Activated naive CD4-positive, alpha-beta T cell treated with anti-CD3 and anti-CD28 coated beads, Interleukin-2, amount 50 U/mL, for 24 hours (primary cell): ENCODE data around the gene AUTS2.

Source experiments
- H3K27ac Mint-ChIP-seq: one replicate; pipeline ENCODE4 v1.8.0; 2021; ENCODE audit warnings: mild to moderate bottlenecking, mixed read lengths
- H3K27me3 Mint-ChIP-seq: one replicate; pipeline ENCODE4 v1.8.0; 2021; ENCODE audit warnings: mixed read lengths
- H3K36me3 Mint-ChIP-seq: one replicate; pipeline ENCODE4 v1.8.0; 2021; ENCODE audit warnings: mixed read lengths
- H3K4me1 Mint-ChIP-seq: one replicate; pipeline ENCODE4 v1.8.0; 2021; ENCODE audit warnings: mixed read lengths
- H3K4me3 Mint-ChIP-seq: one replicate; pipeline ENCODE4 v1.8.0; 2021; ENCODE audit warnings: mild to moderate bottlenecking, mixed read lengths
- H3K9me3 Mint-ChIP-seq: one replicate; pipeline ENCODE4 v1.8.0; 2021; ENCODE audit warnings: mixed read lengths

The AUTS2 gene

GRCh38 chr7:69598081-69598486 lies at the start of gene AUTS2:
AUTS2 (plus strand) TSS chr7:69598475; CDS start chr7:69599654, 1,179 bp downstream.
- H3K36me3 Mint-ChIP-seq: no peaks in the 10 kb centered on the region
- H3K27ac Mint-ChIP-seq: no peak within 1 kb of the TSS
- no peaks in the 10 kb centered on the region for H3K9me3 Mint-ChIP-seq
- peaks cover 11% of the 10 kb centered on the region for H3K4me1 Mint-ChIP-seq
- peak within 1 kb of the TSS; percentile 82 for H3K4me3 Mint-ChIP-seq
- H3K27me3 Mint-ChIP-seq: peaks cover 24% of the 10 kb centered on the region

GRCh38 chr7:69550991-69551390 lies 47.3 kb upstream of the AUTS2 start:
- no peaks in the 10 kb centered on the region for H3K4me1 Mint-ChIP-seq
- H3K36me3 Mint-ChIP-seq: no peaks in the 10 kb centered on the region
- H3K27ac Mint-ChIP-seq: no peak overlapping the region
- no peaks in the 10 kb centered on the region for H3K9me3 Mint-ChIP-seq
- H3K4me3 Mint-ChIP-seq: no peak overlapping the region
- H3K27me3 Mint-ChIP-seq: no peaks in the 10 kb centered on the region

- Mint-ChIP-seq H3K4me3 (no peak overlapping the region), H3K4me1 (no peaks in the 10 kb centered on the region), H3K9me3 (no peaks in the 10 kb centered on the region), H3K36me3 (no peaks in the 10 kb centered on the region), H3K27me3 (no peaks in the 10 kb centered on the region), H3K27ac (no peak overlapping the region)
Measured at GRCh38 chr7:69553190-69553589, 45.1 kb upstream of the AUTS2 start.

GRCh38 chr7:69561266-69561960 lies 36.9 kb upstream of the AUTS2 start:
- H3K27ac Mint-ChIP-seq: no peak overlapping the region
- no peaks in the 10 kb centered on the region for H3K36me3 Mint-ChIP-seq
- H3K4me1 Mint-ChIP-seq: no peaks in the 10 kb centered on the region
- H3K4me3 Mint-ChIP-seq: no peak overlapping the region
- no peaks in the 10 kb centered on the region for H3K9me3 Mint-ChIP-seq
- no peaks in the 10 kb centered on the region for H3K27me3 Mint-ChIP-seq

- no peaks in the 10 kb centered on the region for H3K4me1 Mint-ChIP-seq
- no peaks in the 10 kb centered on the region for H3K27me3 Mint-ChIP-seq
- H3K36me3 Mint-ChIP-seq: no peaks in the 10 kb centered on the region
- H3K9me3 Mint-ChIP-seq: no peaks in the 10 kb centered on the region
- H3K27ac Mint-ChIP-seq: no peak overlapping the region
- H3K4me3 Mint-ChIP-seq: no peak overlapping the region
Measured at GRCh38 chr7:69564454-69565417, 33.5 kb upstream of the AUTS2 start.

- H3K4me1 Mint-ChIP-seq: no peaks in the 10 kb centered on the region
- H3K36me3 Mint-ChIP-seq: no peaks in the 10 kb centered on the region
Measured at GRCh38 chr7:69567800-69568199, 30.5 kb upstream of the AUTS2 start.

GRCh38 chr7:69568266-69568665 lies 30.0 kb upstream of the AUTS2 start:
- no peaks in the 10 kb centered on the region for H3K4me1 Mint-ChIP-seq
- H3K36me3 Mint-ChIP-seq: no peaks in the 10 kb centered on the region
- no peaks in the 10 kb centered on the region for H3K27me3 Mint-ChIP-seq
- no peak overlapping the region for H3K27ac Mint-ChIP-seq
- H3K4me3 Mint-ChIP-seq: no peak overlapping the region
- no peaks in the 10 kb centered on the region for H3K9me3 Mint-ChIP-seq

More at GRCh38 chr7:69567800-69568199, 30.5 kb upstream of the AUTS2 start:
- H3K27ac Mint-ChIP-seq: no peak overlapping the region
- H3K9me3 Mint-ChIP-seq: no peaks in the 10 kb centered on the region
- no peaks in the 10 kb centered on the region for H3K27me3 Mint-ChIP-seq
- no peak overlapping the region for H3K4me3 Mint-ChIP-seq

- no peaks in the 10 kb centered on the region for H3K9me3 Mint-ChIP-seq
- H3K27me3 Mint-ChIP-seq: no peaks in the 10 kb centered on the region
- H3K4me1 Mint-ChIP-seq: no peaks in the 10 kb centered on the region
- no peak overlapping the region for H3K27ac Mint-ChIP-seq
- no peak overlapping the region for H3K4me3 Mint-ChIP-seq
- H3K36me3 Mint-ChIP-seq: no peaks in the 10 kb centered on the region
Measured at GRCh38 chr7:69575651-69576050, 22.6 kb upstream of the AUTS2 start.

- no peak overlapping the region for H3K4me3 Mint-ChIP-seq
- H3K36me3 Mint-ChIP-seq: no peaks in the 10 kb centered on the region
- H3K4me1 Mint-ChIP-seq: no peaks in the 10 kb centered on the region
- H3K27me3 Mint-ChIP-seq: no peaks in the 10 kb centered on the region
- no peak overlapping the region for H3K27ac Mint-ChIP-seq
- no peaks in the 10 kb centered on the region for H3K9me3 Mint-ChIP-seq
Measured at GRCh38 chr7:69577221-69577620, 21.1 kb upstream of the AUTS2 start.

- no peak overlapping the region for H3K27ac Mint-ChIP-seq
- no peaks in the 10 kb centered on the region for H3K27me3 Mint-ChIP-seq
- H3K36me3 Mint-ChIP-seq: no peaks in the 10 kb centered on the region
- H3K4me1 Mint-ChIP-seq: no peaks in the 10 kb centered on the region
- no peaks in the 10 kb centered on the region for H3K9me3 Mint-ChIP-seq
- H3K4me3 Mint-ChIP-seq: no peak overlapping the region
Measured at GRCh38 chr7:69585169-69585568, 13.1 kb upstream of the AUTS2 start.

GRCh38 chr7:69586321-69586720 lies 12.0 kb upstream of the AUTS2 start:
- Mint-ChIP-seq H3K27ac (no peak overlapping the region), H3K4me1 (no peaks in the 10 kb centered on the region), H3K9me3 (peaks cover 6% of the 10 kb centered on the region), H3K36me3 (no peaks in the 10 kb centered on the region), H3K27me3 (peaks cover 2% of the 10 kb centered on the region), H3K4me3 (no peak overlapping the region)

- no peak overlapping the region for H3K4me3 Mint-ChIP-seq
- H3K36me3 Mint-ChIP-seq: no peaks in the 10 kb centered on the region
- H3K27me3 Mint-ChIP-seq: peaks cover 2% of the 10 kb centered on the region
- no peaks in the 10 kb centered on the region for H3K4me1 Mint-ChIP-seq
- no peak overlapping the region for H3K27ac Mint-ChIP-seq
- H3K9me3 Mint-ChIP-seq: peaks cover 6% of the 10 kb centered on the region
Measured at GRCh38 chr7:69588773-69589172, 9.5 kb upstream of the AUTS2 start.

- Mint-ChIP-seq H3K9me3 (peaks cover 6% of the 10 kb centered on the region), H3K4me1 (peaks cover 1% of the 10 kb centered on the region), H3K27me3 (peaks cover 13% of the 10 kb centered on the region), H3K36me3 (no peaks in the 10 kb centered on the region), H3K4me3 (no peak overlapping the region), H3K27ac (no peak overlapping the region)
Measured at GRCh38 chr7:69591805-69592204, 6.5 kb upstream of the AUTS2 start.

GRCh38 chr7:69593511-69593910 lies 4.8 kb upstream of the AUTS2 start:
- H3K9me3 Mint-ChIP-seq: peaks cover 6% of the 10 kb centered on the region
- H3K27ac Mint-ChIP-seq: no peak overlapping the region
- H3K36me3 Mint-ChIP-seq: no peaks in the 10 kb centered on the region
- peaks cover 17% of the 10 kb centered on the region for H3K27me3 Mint-ChIP-seq
- H3K4me1 Mint-ChIP-seq: peaks cover 4% of the 10 kb centered on the region
- H3K4me3 Mint-ChIP-seq: no peak overlapping the region

- Mint-ChIP-seq H3K4me1 (peaks cover 11% of the 10 kb centered on the region), H3K27ac (no peak overlapping the region), H3K4me3 (no peak overlapping the region), H3K27me3 (peaks cover 24% of the 10 kb centered on the region), H3K36me3 (no peaks in the 10 kb centered on the region), H3K9me3 (peaks cover 5% of the 10 kb centered on the region)
Measured at GRCh38 chr7:69595415-69595814, 2.9 kb upstream of the AUTS2 start.

GRCh38 chr7:69596056-69596455 lies 2.2 kb upstream of the AUTS2 start:
- no peaks in the 10 kb centered on the region for H3K9me3 Mint-ChIP-seq
- H3K27ac Mint-ChIP-seq: no peak overlapping the region
- H3K27me3 Mint-ChIP-seq: peaks cover 24% of the 10 kb centered on the region
- H3K4me1 Mint-ChIP-seq: peaks cover 11% of the 10 kb centered on the region
- H3K4me3 Mint-ChIP-seq: no peak overlapping the region
- H3K36me3 Mint-ChIP-seq: no peaks in the 10 kb centered on the region
